Gastroesophageal sphincter (tissue), 3 donors: ENCODE results near the gene ORC3.

Experiments used
- EP300 ChIP-seq: sonication (generic); formaldehyde crosslinking; IDR thresholded peaks from one replicate; pipeline ENCODE4 v1.6.1; 2017; ENCODE audit warnings: antibody characterized with exemption, mild to moderate bottlenecking
- POLR2A ChIP-seq, 2 donors: fragments of 450-650 bp; IDR thresholded peaks; one replicate each; pipeline ENCODE4 v1.6.1; 2017; ENCODE audit warnings: antibody characterized with exemption in 2 of 2, mild to moderate bottlenecking in 2 of 2, moderate library complexity in 1 of 2
- POLR2AphosphoS5 ChIP-seq: sonication (generic); formaldehyde crosslinking; IDR thresholded peaks from one replicate; pipeline ENCODE4 v1.6.1; 2017; ENCODE audit warnings: antibody characterized with exemption
- TF ChIP-seq, protein P1 (sequence below), 4 experiments: fragments of 200-600 bp in 2 of 4; fragments of 450-650 bp in 2 of 4; sonication (generic) in 1 of 4; IDR thresholded peaks; one replicate each; pipeline ENCODE4 v1.5.1; 2017 to 2019; ENCODE audit warnings: antibody characterized with exemption in 4 of 4, mild to moderate bottlenecking in 2 of 4, moderate library complexity in 2 of 4

DNA sequence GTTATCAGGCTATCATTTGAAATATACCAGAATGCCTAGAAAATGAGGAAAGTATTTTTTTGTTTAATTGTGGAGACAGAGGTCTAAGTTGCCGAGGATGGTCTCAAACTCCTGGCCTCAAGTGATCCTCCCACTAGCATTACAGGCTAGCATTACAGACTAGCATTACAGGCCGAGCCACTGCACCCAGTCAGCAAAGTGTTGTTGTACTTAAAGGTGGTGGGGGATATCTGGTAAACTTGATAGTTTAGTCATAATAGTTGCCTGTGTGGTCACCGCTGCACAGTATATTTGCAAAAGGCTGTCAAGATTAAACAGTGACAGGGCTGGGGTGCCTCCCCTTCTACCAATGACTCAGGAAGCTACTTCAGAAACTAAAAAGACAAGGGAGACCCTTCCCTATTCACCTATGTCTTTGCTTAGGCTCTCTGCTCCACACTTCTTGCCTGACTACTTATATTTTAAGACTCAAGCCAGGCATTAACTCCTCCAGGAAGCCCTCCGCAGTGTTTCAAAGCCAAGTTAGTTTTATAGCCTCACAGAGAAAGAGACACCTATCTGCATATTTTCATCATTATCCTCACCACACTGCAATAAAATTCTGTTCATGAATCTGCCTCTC is 115.2 kb downstream of the ORC3 start:
- no peak for TF ChIP-seq POLR2AphosphoS5
- TF ChIP-seq, protein P1, sequence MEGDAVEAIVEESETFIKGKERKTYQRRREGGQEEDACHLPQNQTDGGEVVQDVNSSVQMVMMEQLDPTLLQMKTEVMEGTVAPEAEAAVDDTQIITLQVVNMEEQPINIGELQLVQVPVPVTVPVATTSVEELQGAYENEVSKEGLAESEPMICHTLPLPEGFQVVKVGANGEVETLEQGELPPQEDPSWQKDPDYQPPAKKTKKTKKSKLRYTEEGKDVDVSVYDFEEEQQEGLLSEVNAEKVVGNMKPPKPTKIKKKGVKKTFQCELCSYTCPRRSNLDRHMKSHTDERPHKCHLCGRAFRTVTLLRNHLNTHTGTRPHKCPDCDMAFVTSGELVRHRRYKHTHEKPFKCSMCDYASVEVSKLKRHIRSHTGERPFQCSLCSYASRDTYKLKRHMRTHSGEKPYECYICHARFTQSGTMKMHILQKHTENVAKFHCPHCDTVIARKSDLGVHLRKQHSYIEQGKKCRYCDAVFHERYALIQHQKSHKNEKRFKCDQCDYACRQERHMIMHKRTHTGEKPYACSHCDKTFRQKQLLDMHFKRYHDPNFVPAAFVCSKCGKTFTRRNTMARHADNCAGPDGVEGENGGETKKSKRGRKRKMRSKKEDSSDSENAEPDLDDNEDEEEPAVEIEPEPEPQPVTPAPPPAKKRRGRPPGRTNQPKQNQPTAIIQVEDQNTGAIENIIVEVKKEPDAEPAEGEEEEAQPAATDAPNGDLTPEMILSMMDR (IDR thresholded peaks at IDR 0.05): no peak
- no peak for TF ChIP-seq EP300
- TF ChIP-seq POLR2A (IDR thresholded peaks at IDR 0.05): no peak
